Neural progenitor cell (in vitro differentiated cells): ENCODE measurements around the gene SLC9C1.

Experiments used
- CTCF ChIP-seq: fragments of 200-600 bp; sonication (generic); IDR thresholded peaks from 2 replicates; pipeline ENCODE4 v1.5.1; 2017; ENCODE audit warnings: antibody characterized with exemption, mild to moderate bottlenecking
- EZH2phosphoT487 ChIP-seq: fragments of 200-600 bp; sonication (generic); IDR thresholded peaks from 2 replicates; pipeline ENCODE4 v1.6.1; 2017; ENCODE audit warnings: antibody characterized with exemption

GRCh38 chr3:112119962-112120836 is 173.8 kb downstream of the SLC9C1 start:
- TF ChIP-seq CTCF (no peak), EZH2phosphoT487 (no peak)
